HEK293 (cell line): ENCODE measurements around the gene PTPRJ.

ENCODE experiments used
- CTCF ChIA-PET: fragments of 350-600 bp; formaldehyde crosslinking; extraction: SDS; loops from one replicate; lab custom pipeline; 2021; ENCODE audit warnings: antibody characterized with exemption; lab: Yijun Ruan, JAX
- POLR2A ChIA-PET: fragments of 300-600 bp; formaldehyde crosslinking; extraction: SDS; loops from one replicate; lab custom pipeline; 2020; ENCODE audit warnings: antibody characterized with exemption, inconsistent platforms; lab: Yijun Ruan, JAX
- H3K27ac ChIP-seq: fragments of 200-500 bp; sonication (Bioruptor generic); 2 replicates; pipeline ENCODE4 v1.5.1; 2014; ENCODE audit warnings: low read depth, low read length, control low read depth, inconsistent platforms; ENCODE audit errors: extremely low read depth
- H3K36me3 ChIP-seq, 2 experiments: fragments of 200-500 bp in 1 of 2; sonication (Bioruptor generic) in 1 of 2; 1 replicate in 1 of 2; 2 replicates in 1 of 2; pipeline ENCODE4 v1.5.1; 2014 to 2017; ENCODE audit warnings: inconsistent platforms in 2 of 2, low read length in 2 of 2; ENCODE audit not compliant: control insufficient read depth in 2 of 2, insufficient read depth in 1 of 2
- H3K4me1 ChIP-seq: fragments of 200-500 bp; sonication (Bioruptor generic); 2 replicates; pipeline ENCODE4 v1.5.1; 2014; ENCODE audit warnings: mild to moderate bottlenecking, low read length, inconsistent platforms; ENCODE audit not compliant: control insufficient read depth, insufficient read depth
- H3K4me3 ChIP-seq: 2 replicates; pipeline ENCODE4 v1.5.1; 2011; ENCODE audit warnings: low read depth, mild to moderate bottlenecking, control low read depth, low read length, moderate library complexity
- H3K9me3 ChIP-seq: fragments of 200-500 bp; sonication (Bioruptor generic); 2 replicates; pipeline ENCODE4 v1.5.1; 2014; ENCODE audit warnings: low read depth, low read length, inconsistent platforms; ENCODE audit not compliant: control insufficient read depth, insufficient read depth
- KLF10 ChIP-seq: fragments of 450-650 bp; IDR thresholded peaks from 2 replicates; pipeline ENCODE4 v1.5.1; 2018; ENCODE audit warnings: missing biosample characterization, mild to moderate bottlenecking, missing genetic modification characterization
- KLF16 ChIP-seq: fragments of 450-650 bp; formaldehyde crosslinking; IDR thresholded peaks from 2 replicates; pipeline ENCODE4 v1.5.1; 2017; ENCODE audit warnings: missing biosample characterization, missing genetic modification characterization
- KLF9 ChIP-seq: fragments of 450-650 bp; formaldehyde crosslinking; IDR thresholded peaks from 2 replicates; pipeline ENCODE4 v1.5.1; 2016; ENCODE audit warnings: missing biosample characterization, missing genetic modification characterization, low read depth
- YY1 ChIP-seq: fragments of 450-650 bp; formaldehyde crosslinking; IDR thresholded peaks from 2 replicates; pipeline ENCODE4 v1.5.1; 2018; ENCODE audit warnings: missing biosample characterization, missing genetic modification characterization
- ZBTB7A ChIP-seq: fragments of 450-650 bp; formaldehyde crosslinking; IDR thresholded peaks from 2 replicates; pipeline ENCODE4 v1.5.1; 2016; ENCODE audit warnings: low read depth, missing biosample characterization, missing genetic modification characterization
- ZBTB8A ChIP-seq: fragments of 450-650 bp; formaldehyde crosslinking; IDR thresholded peaks from 2 replicates; pipeline ENCODE4 v1.5.1; 2016; ENCODE audit warnings: missing biosample characterization, missing genetic modification characterization
- ZEB2 ChIP-seq: fragments of 450-650 bp; formaldehyde crosslinking; IDR thresholded peaks from 2 replicates; pipeline ENCODE4 v1.5.1; 2016; ENCODE audit warnings: missing biosample characterization, missing genetic modification characterization
- ZFP3 ChIP-seq: fragments of 450-650 bp; formaldehyde crosslinking; IDR thresholded peaks from 2 replicates; pipeline ENCODE4 v1.5.1; 2016; ENCODE audit warnings: low read depth, missing biosample characterization, missing genetic modification characterization
- ZFP69B ChIP-seq: fragments of 450-650 bp; formaldehyde crosslinking; IDR thresholded peaks from 2 replicates; pipeline ENCODE4 v1.5.1; 2016; ENCODE audit warnings: missing biosample characterization, missing genetic modification characterization
- ZNF10 ChIP-seq: fragments of 450-650 bp; formaldehyde crosslinking; IDR thresholded peaks from 2 replicates; pipeline ENCODE4 v1.5.1; 2017; ENCODE audit warnings: missing biosample characterization, missing genetic modification characterization
- ZNF146 ChIP-seq: fragments of 450-650 bp; formaldehyde crosslinking; IDR thresholded peaks from 2 replicates; pipeline ENCODE4 v1.5.1; 2016; ENCODE audit warnings: missing biosample characterization, missing genetic modification characterization
- ZNF223 ChIP-seq: fragments of 450-650 bp; formaldehyde crosslinking; IDR thresholded peaks from 2 replicates; pipeline ENCODE4 v1.5.1; 2016; ENCODE audit warnings: missing biosample characterization, missing genetic modification characterization
- ZNF341 ChIP-seq: fragments of 450-650 bp; formaldehyde crosslinking; IDR thresholded peaks from 2 replicates; pipeline ENCODE4; 2016; ENCODE audit warnings: low read depth, missing biosample characterization, missing genetic modification characterization
- ZNF404 ChIP-seq: fragments of 450-650 bp; formaldehyde crosslinking; IDR thresholded peaks from 2 replicates; pipeline ENCODE4 v1.5.1; 2017; ENCODE audit warnings: missing biosample characterization, missing genetic modification characterization
- ZNF549 ChIP-seq: fragments of 450-650 bp; IDR thresholded peaks from 2 replicates; pipeline ENCODE4 v1.5.1; 2018; ENCODE audit warnings: missing biosample characterization, missing genetic modification characterization, mild to moderate bottlenecking, inconsistent platforms, moderate library complexity
- ZNF561 ChIP-seq: fragments of 450-650 bp; IDR thresholded peaks from 2 replicates; pipeline ENCODE4 v1.5.1; 2018; ENCODE audit warnings: missing biosample characterization, missing genetic modification characterization, borderline replicate concordance
- ZNF600 ChIP-seq: fragments of 450-650 bp; formaldehyde crosslinking; IDR thresholded peaks from 2 replicates; pipeline ENCODE4 v1.5.1; 2016; ENCODE audit warnings: missing biosample characterization, missing genetic modification characterization
- ZNF658 ChIP-seq: fragments of 450-650 bp; formaldehyde crosslinking; IDR thresholded peaks from 2 replicates; pipeline ENCODE4; 2016; ENCODE audit warnings: missing biosample characterization, missing genetic modification characterization
- ZSCAN16 ChIP-seq: fragments of 450-650 bp; formaldehyde crosslinking; IDR thresholded peaks from 2 replicates; pipeline ENCODE4 v1.5.1; 2016; ENCODE audit warnings: missing biosample characterization, missing genetic modification characterization
- ZSCAN30 ChIP-seq: fragments of 450-650 bp; IDR thresholded peaks from 2 replicates; pipeline ENCODE4 v1.5.1; 2018; ENCODE audit warnings: missing biosample characterization, mild to moderate bottlenecking, missing genetic modification characterization, moderate library complexity
- TF ChIP-seq, protein P1 (sequence below): fragments of 450-650 bp; formaldehyde crosslinking; conservative IDR thresholded peaks from 2 replicates; pipeline ENCODE4 v1.5.1; 2016; ENCODE audit warnings: low read depth, missing biosample characterization, missing genetic modification characterization
- TF ChIP-seq, protein P2 (sequence below): fragments of 450-650 bp; formaldehyde crosslinking; optimal IDR thresholded peaks from 2 replicates; pipeline ENCODE3; 2016; ENCODE audit warnings: missing biosample characterization, mild to moderate bottlenecking, missing genetic modification characterization

The PTPRJ gene

DNA sequence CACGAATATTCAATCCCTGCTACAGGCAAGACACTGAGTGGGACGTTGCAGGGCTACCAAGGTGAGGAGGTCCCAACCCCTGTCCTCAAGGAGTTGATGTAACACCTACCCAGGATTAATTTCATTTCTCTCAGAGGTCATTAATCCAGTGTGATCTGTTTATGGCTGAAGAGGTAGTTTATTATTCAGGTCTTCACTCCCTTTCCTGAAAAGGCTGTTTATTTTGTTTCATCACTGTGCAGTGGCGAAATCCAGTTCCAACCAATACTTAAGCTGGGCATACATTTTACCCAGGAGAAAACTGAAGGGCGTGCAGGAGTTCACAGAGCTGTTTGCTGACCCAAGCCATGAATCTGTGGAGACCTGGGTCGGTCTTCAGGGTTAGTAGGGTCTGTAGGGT lies 2.7 kb upstream of the PTPRJ start (continued):
- TF ChIP-seq ZNF561 (tag by site-specific recombination) (no peak), KLF10 (no peak), ZFP3 (tag by site-specific recombination) (no peak), ZNF404 (tag by site-specific recombination) (no peak), ZNF146 (tag by site-specific recombination) (no peak), ZNF10 (tag by site-specific recombination) (no peak), YY1 (tag by site-specific recombination) (no peak)

DNA sequence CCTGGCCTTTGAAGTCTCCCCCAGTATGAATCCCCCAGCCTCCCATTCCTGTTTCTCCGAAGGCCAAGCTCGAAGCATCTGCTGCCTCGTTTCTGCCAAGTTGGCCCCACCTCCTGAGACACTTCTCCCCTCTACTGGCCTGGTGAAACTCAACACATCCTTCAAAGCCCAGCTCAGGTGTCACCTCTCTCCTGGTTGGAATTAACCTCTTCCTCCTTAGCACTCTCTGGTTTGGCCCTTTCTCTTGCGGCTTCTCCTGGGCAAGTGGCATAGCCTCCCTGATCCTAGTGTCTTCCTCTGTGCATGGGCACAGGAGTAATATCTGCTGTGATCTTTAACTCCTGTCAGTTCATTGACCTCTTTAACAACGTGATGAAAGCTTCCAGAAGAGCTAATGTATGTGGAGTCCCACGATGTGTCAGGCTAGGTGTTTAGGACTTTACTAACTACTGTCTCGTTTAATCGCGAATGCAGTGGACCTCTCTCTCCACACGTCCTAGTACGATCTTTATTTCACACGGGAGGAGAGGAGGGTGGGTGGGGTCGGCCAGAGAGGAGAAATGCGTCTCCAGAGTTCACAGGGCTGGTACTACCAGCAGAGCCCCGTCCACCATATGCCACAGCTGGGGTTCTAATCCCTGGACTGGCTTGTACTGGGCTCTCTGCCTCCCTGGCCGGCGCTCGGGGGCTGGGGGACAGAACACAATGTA lies 826 bp upstream of the PTPRJ start:
- CTCF ChIA-PET = interaction anchor here (0.6 to 1.2 kb wide), 6 partner anchors 12 to 130 kb away, joined by 3 to 4 read pairs (median 3); no protein-coding TSS in a partner anchor
- no peaks in the 10 kb centered on the region for H3K36me3 ChIP-seq
- H3K4me1 ChIP-seq = peaks cover 8% of the 10 kb centered on the region
- H3K9me3 ChIP-seq = no peaks in the 10 kb centered on the region
- H3K27ac ChIP-seq = peak overlapping the region; percentile 33; the same call in 1 of the 2 replicates
- no peak overlapping the region; the same call in 1 of the 2 replicates for H3K4me3 ChIP-seq
- POLR2A ChIA-PET = interaction anchor here (0.6 to 0.9 kb wide), 7 partner anchors 10 to 1647 kb away, joined by 3 to 8 read pairs (median 3); no protein-coding TSS in a partner anchor
- no peak for TF ChIP-seq ZNF658
- TF ChIP-seq ZNF600 (tag by site-specific recombination) = 0 out of 2 replicates have a peak, but pooled peaks have one; percentile 40

DNA sequence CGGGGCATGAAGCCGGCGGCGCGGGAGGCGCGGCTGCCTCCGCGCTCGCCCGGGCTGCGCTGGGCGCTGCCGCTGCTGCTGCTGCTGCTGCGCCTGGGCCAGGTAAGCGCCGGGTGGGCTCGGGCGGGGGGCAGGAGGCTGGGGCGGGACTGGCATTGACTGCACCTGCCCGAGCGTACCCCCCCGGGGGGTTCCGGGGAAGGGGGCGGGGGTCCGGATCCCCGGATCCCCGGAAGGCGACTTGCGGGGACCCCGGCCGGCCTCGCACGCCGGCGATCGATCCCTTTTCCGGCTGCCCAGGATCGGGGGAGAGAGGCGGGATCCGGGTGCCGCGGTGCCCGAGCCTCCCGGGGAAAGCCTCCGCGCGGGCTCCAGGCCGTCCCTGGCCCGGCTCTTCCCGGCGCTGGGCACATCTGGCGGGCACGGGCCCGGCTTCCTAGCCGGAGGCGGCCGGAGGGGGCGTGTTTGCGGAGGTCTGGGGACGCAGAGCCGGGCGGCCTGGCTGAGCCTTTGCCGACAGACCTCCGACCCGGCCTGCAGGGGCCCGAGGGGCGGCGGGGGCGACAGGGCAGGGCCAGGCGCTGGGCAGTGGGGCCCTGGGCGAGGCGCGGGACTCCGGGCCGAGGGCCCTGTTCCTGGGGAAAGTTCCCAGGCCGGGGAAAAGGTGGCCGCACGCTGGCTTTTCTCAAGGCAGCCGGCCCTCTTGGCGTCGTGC lies 705 bp downstream of the PTPRJ start:
- Histone ChIP-seq H3K27ac (peak overlapping the region; percentile 82; the same call in 1 of the 2 replicates), H3K36me3 (no peaks in the 10 kb centered on the region)
- TF ChIP-seq ZBTB8A (peak; percentile 91), KLF16 (tag by site-specific recombination) (0 out of 2 replicates have a peak, but pooled peaks have one; percentile 35), ZEB2 (tag by site-specific recombination) (no peak), ZFP69B (tag by site-specific recombination) (no peak), ZSCAN16 (tag by site-specific recombination) (no peak), ZNF549 (tag by site-specific recombination) (no peak), ZSCAN30 (peak; percentile 52), ZBTB7A (no peak), ZNF223 (tag by site-specific recombination) (no peak), ZNF341 (tag by site-specific recombination) (peak; percentile 73), KLF9 (tag by site-specific recombination) (peak; percentile 36)
- TF ChIP-seq, protein P1, sequence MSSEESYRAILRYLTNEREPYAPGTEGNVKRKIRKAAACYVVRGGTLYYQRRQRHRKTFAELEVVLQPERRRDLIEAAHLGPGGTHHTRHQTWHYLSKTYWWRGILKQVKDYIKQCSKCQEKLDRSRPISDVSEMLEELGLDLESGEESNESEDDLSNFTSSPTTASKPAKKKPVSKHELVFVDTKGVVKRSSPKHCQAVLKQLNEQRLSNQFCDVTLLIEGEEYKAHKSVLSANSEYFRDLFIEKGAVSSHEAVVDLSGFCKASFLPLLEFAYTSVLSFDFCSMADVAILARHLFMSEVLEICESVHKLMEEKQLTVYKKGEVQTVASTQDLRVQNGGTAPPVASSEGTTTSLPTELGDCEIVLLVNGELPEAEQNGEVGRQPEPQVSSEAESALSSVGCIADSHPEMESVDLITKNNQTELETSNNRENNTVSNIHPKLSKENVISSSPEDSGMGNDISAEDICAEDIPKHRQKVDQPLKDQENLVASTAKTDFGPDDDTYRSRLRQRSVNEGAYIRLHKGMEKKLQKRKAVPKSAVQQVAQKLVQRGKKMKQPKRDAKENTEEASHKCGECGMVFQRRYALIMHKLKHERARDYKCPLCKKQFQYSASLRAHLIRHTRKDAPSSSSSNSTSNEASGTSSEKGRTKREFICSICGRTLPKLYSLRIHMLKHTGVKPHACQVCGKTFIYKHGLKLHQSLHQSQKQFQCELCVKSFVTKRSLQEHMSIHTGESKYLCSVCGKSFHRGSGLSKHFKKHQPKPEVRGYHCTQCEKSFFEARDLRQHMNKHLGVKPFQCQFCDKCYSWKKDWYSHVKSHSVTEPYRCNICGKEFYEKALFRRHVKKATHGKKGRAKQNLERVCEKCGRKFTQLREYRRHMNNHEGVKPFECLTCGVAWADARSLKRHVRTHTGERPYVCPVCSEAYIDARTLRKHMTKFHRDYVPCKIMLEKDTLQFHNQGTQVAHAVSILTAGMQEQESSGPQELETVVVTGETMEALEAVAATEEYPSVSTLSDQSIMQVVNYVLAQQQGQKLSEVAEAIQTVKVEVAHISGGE (tag by site-specific recombination) = 0 out of 2 replicates have a peak, but pooled peaks have one; percentile 21
- TF ChIP-seq, protein P2, sequence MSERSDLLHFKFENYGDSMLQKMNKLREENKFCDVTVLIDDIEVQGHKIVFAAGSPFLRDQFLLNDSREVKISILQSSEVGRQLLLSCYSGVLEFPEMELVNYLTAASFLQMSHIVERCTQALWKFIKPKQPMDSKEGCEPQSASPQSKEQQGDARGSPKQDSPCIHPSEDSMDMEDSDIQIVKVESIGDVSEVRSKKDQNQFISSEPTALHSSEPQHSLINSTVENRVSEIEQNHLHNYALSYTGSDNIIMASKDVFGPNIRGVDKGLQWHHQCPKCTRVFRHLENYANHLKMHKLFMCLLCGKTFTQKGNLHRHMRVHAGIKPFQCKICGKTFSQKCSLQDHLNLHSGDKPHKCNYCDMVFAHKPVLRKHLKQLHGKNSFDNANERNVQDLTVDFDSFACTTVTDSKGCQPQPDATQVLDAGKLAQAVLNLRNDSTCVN (tag by site-specific recombination) = peak; percentile 71

More for the DNA sequence above, 705 bp downstream of the PTPRJ start:
- Histone ChIP-seq H3K9me3 (no peaks in the 10 kb centered on the region), H3K4me3 (peak overlapping the region; percentile 72), H3K4me1 (peaks cover 8% of the 10 kb centered on the region)
- ChIA-PET CTCF (no interaction called here), POLR2A (no interaction called here)
